Measurements from ENCODE around the gene PRMT1. TPM values are rescaled to one million over a fixed set of nuclear protein-coding genes. Genes with fewer than 3 reads are reported as not detected.
A peak's percentile ranks its signal among the peaks of the same experiment; 100 is the strongest.

The PRMT1 gene
- total and polyA plus RNA-seq, 4 donors: 122 to 254 (median 127) TPM

DNA sequence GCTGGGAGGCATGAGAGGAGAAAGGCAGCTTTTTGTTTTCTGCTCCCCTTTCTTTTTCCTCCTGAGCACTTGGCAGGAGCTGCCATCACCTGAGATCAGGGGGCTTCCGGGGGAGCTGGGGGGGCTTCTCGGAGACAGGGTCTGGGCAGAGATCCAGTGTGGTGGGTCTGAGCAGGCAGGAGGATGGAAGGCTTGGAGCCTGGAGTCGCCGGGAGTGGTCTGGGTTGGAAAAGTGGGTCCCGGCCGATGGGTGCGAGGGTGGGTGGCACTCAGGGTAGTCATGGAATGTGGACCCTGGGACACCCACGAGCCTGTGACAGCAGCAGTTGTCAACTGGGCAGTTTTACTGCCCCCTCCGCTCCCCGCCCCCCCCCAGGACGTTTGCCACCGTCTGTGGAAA lies 10.1 kb downstream of the PRMT1 start:
- no peak overlapping the region for H3K9ac ChIP-seq (ENCODE audit: insufficient read depth in 1 of 2, low read length in 2 of 2)
- H3K36me3 ChIP-seq (ENCODE audit: control insufficient read depth in 4 of 4, insufficient read depth in 4 of 4, low read length in 4 of 4): peaks cover 0 to 38% (median 29%) of the 10 kb centered on the region in 4 donors
- ATAC-seq (ENCODE audit: insufficient read depth, low FRiP score): no peak
- no peak overlapping the region for H3K4me3 ChIP-seq
- no peak for DNase-seq
- peak overlapping the region in 1 of 2 donors; percentile 75 for H3K27ac ChIP-seq (ENCODE audit: low read depth in 1 of 2, low read length in 1 of 2)
- peaks cover 0 to 5% (median 0%) of the 10 kb centered on the region in 3 donors for H3K27me3 ChIP-seq (ENCODE audit: control insufficient read depth in 3 of 3, insufficient read depth in 3 of 3, low read length in 2 of 3)
- peaks cover 0 to 32% (median 10%) of the 10 kb centered on the region in 5 donors for H3K4me1 ChIP-seq (ENCODE audit: control insufficient read depth in 5 of 5, insufficient read depth in 5 of 5, low read length in 5 of 5)
- TF ChIP-seq, protein P1, sequence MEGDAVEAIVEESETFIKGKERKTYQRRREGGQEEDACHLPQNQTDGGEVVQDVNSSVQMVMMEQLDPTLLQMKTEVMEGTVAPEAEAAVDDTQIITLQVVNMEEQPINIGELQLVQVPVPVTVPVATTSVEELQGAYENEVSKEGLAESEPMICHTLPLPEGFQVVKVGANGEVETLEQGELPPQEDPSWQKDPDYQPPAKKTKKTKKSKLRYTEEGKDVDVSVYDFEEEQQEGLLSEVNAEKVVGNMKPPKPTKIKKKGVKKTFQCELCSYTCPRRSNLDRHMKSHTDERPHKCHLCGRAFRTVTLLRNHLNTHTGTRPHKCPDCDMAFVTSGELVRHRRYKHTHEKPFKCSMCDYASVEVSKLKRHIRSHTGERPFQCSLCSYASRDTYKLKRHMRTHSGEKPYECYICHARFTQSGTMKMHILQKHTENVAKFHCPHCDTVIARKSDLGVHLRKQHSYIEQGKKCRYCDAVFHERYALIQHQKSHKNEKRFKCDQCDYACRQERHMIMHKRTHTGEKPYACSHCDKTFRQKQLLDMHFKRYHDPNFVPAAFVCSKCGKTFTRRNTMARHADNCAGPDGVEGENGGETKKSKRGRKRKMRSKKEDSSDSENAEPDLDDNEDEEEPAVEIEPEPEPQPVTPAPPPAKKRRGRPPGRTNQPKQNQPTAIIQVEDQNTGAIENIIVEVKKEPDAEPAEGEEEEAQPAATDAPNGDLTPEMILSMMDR (IDR thresholded peaks at IDR 0.05; ENCODE audit: control extremely low read depth, extremely low read depth): no peak
- no peaks in the 10 kb centered on the region for H3K9me3 ChIP-seq (ENCODE audit: control insufficient read depth in 4 of 4, insufficient read depth in 3 of 4, low read length in 3 of 4)
- 49 to 58% methylated on average over 12 of the region's 12 CpGs for WGBS, 2 donors

DNA sequence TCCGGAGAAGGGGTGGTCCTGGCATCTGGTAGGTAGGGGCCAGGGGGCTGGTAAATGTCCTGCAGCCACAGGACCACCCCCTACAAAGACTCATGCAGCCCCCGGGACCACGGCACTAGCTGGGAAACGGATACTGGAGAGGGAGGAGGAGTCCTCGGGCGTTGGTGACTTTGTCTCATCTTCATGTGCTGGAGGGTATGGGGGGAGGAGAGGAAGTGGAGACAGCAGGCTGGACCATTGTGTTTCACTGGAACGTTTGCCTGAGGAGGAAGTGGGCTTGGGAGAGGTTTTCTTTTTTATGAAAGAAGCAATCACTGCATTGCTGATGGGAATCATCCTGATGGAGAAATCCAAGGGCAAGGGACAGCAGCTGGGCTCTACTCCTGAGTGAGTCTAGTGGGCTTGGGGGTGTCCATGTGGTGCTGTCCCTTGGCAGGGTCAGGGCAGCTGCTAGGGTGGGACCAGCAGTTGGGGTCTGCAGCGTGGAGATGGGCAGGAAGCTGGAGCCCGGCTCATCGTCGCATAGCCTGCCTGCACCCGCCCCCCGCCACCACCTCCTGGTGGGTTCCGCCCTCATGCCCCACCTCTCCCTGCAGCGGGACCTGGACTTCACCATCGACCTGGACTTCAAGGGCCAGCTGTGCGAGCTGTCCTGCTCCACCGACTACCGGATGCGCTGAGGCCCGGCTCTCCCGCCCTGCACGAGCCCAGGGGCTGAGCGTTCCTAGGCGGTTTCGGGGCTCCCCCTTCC lies 10.7 kb downstream of the PRMT1 start:
- Histone ChIP-seq H3K36me3 (ENCODE audit: control insufficient read depth in 4 of 4, insufficient read depth in 4 of 4, low read length in 4 of 4) (peaks cover 0 to 34% (median 24%) of the 10 kb centered on the region in 4 donors), H3K4me1 (ENCODE audit: control insufficient read depth in 5 of 5, insufficient read depth in 5 of 5, low read length in 5 of 5) (peaks cover 0 to 32% (median 10%) of the 10 kb centered on the region in 5 donors), H3K9me3 (ENCODE audit: control insufficient read depth in 4 of 4, insufficient read depth in 3 of 4, low read length in 3 of 4) (no peaks in the 10 kb centered on the region), H3K9ac (ENCODE audit: insufficient read depth in 1 of 2, low read length in 2 of 2) (no peak overlapping the region), H3K4me3 (no peak overlapping the region), H3K27ac (ENCODE audit: low read depth in 1 of 2, low read length in 1 of 2) (peak overlapping the region; percentile 58 to 77), H3K27me3 (ENCODE audit: control insufficient read depth in 3 of 3, insufficient read depth in 3 of 3, low read length in 2 of 3) (peaks cover 0 to 5% (median 0%) of the 10 kb centered on the region in 3 donors)
- no peak for ATAC-seq (ENCODE audit: insufficient read depth, low FRiP score)
- 56 to 63% methylated on average over 22 to 26 of the region's 26 CpGs for WGBS, 2 donors
- peak; percentile 12 to 66 (median 38) for DNase-seq
- TF ChIP-seq, protein P1 (IDR thresholded peaks at IDR 0.05; ENCODE audit: control extremely low read depth, extremely low read depth): no peak

DNA sequence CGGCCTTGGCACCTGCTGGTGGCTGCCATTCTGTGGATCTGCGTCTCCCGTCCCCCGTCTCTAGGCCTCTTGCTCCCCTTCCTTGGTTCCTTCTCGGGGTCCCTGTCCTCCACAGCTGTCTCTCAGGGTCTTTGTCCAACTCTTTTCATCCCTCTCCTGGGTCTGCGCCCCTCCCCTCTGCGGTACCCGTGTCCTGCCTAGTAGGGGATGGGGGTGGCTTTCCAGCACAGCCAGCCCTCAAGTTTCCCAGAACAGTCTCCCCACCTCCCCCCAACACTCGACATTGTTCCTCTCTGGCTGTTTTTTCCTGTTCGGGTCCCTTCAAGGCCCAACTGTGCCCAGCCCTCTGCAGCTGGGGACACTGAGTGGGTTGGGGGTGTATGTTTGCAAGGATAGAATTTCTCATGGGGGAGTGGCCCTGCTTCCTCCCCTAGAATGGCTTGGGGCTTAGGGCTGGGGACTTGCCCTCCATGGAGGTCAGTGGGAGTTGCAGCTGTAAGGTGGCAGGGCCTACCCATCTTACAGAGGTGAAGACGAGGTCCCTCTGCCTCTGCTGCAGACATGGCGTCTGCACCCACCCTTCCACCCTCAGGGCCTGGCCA lies 11.6 kb downstream of the PRMT1 start:
- Histone ChIP-seq H3K36me3 (ENCODE audit: control insufficient read depth in 4 of 4, insufficient read depth in 4 of 4, low read length in 4 of 4) (peaks cover 0 to 33% (median 22%) of the 10 kb centered on the region in 4 donors), H3K4me1 (ENCODE audit: control insufficient read depth in 5 of 5, insufficient read depth in 5 of 5, low read length in 5 of 5) (peaks cover 0 to 32% (median 10%) of the 10 kb centered on the region in 5 donors), H3K4me3 (peak overlapping the region; percentile 5), H3K9ac (ENCODE audit: insufficient read depth in 1 of 2, low read length in 2 of 2) (no peak overlapping the region), H3K27ac (ENCODE audit: low read depth in 1 of 2, low read length in 1 of 2) (peak overlapping the region; percentile 58 to 77), H3K9me3 (ENCODE audit: control insufficient read depth in 4 of 4, insufficient read depth in 3 of 4, low read length in 3 of 4) (no peaks in the 10 kb centered on the region), H3K27me3 (ENCODE audit: control insufficient read depth in 3 of 3, insufficient read depth in 3 of 3, low read length in 2 of 3) (peaks cover 0 to 5% (median 0%) of the 10 kb centered on the region in 3 donors)
- DNase-seq (peak in 1 of 3 donors; percentile 13), ATAC-seq (ENCODE audit: insufficient read depth, low FRiP score) (no peak)
- TF ChIP-seq, protein P1 (IDR thresholded peaks at IDR 0.05; ENCODE audit: control extremely low read depth, extremely low read depth): no peak
- 63 to 74% methylated on average over 12 of the region's 12 CpGs for WGBS, 2 donors
